ENCODE measurements around the gene TRIM13.

- TF ChIP-seq CTCF (IDR thresholded peaks at IDR 0.05) (no peak), POLR2AphosphoS5 (IDR thresholded peaks at IDR 0.05; ENCODE audit: low read depth, low read length) (no peak), TCF7L2 (IDR thresholded peaks at IDR 0.05; ENCODE audit: low read depth, low read length) (no peak), REST (IDR thresholded peaks at IDR 0.05; ENCODE audit: insufficient read depth in 1 of 2, low read depth in 2 of 2, low read length in 1 of 2) (no peak), SIN3A (IDR thresholded peaks at IDR 0.05; ENCODE audit: borderline replicate concordance, insufficient read depth, low read depth, low read length) (no peak)
Measured at GRCh38 chr13:50060718-50061117, 63.9 kb downstream of the TRIM13 start.

Measured in Panc1 (cell line).